Measurements from ENCODE around the gene NOP16.

NOP16 gene

GRCh38 chr5:176386491-176386890, 1.9 kb downstream of the NOP16 start:
- DNase-seq (ENCODE audit: low read depth), result no peak

DNA sequence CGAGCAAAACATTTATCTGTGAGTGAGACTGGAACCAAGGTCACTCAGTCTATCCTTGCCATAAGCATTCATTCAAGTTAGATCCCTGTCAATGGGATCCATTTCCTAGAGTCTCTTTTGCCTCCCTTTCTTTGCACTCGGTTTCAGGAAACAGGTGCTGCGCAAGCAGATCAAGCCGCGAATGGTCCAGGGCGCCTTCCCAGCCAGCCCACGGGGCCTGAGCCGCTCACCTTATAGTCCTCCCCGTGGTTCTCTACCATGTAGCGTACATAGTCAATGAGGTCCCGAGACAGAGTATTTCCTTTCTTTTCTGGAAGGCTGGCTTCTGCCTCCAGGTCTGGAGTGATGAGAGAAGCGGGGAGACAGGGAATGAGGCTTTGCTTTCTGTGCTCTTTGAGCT, 3.4 kb downstream of the NOP16 start:
- DNase-seq (ENCODE audit: low read depth), result no peak

DNA sequence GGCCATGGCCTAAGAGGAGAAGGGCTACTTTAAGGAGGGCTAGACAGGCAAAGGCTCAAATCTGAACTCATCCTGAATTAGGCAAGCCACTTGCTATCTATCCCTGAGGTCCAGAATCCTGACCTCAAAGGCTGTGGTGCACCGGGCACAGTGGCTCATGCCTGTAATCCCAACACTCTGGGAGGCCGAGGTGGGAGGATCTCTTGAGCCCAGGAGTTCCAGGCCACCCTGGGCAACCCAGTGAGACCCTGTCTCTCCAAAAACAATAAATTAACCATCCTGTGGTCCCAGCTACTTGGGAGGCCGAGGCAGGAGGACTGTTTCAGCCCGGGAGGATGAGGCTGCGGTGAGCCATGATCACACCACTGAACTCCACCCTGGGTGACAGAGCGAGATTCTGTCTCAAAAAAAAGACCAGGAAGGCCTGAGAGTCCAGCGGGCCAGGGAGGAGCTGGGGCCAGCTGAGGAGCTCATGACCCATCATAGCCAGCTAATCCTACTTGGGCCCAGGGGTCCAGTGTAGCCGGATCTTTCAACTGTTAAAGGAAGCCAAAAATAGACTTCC, 4.0 kb downstream of the NOP16 start:
- no peak for DNase-seq (ENCODE audit: low read depth)

DNA sequence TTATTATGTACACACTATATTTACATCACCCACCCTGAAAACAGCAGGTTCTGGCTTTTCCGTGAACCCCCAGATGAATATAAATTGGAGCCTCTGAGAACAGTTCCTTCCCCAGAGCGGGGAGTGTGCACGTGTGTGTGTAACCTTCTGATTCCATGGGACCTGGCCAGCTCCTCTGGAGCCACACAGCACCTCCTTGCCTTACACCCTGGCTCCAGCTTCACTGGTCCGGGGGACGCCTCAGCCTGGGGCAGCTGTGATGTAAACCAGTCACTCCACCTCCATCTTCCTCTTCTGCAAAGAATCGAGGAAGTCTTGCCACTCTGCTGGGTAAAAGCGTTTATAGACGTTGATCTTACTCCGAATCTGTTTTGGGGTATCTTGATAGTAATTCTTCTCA, 4.4 kb downstream of the NOP16 start:
- DNase-seq (ENCODE audit: low read depth), result no peak

GRCh38 chr5:176383248-176383905, 5.0 kb downstream of the NOP16 start:
- no peak for DNase-seq (ENCODE audit: low read depth)

DNA sequence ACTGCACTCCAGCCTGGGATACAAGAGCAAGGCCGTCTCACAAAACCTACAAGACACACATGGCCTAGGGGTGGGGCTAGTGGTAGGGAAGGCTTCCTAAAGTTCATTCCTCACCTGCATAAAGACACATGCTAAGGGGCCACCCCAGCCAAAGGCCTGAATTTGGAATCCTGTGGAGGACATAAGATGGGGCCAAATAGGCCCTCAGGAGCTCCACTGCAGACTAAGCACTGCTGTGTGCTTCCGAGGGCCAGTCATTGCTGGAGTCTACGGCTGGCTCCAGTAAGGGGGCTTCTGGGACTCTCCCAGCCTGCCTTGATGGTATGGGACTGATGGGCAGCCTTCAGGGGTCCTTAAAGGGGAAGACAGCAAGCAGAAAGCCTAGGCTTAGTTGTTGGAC, 5.7 kb downstream of the NOP16 start:
- no peak for DNase-seq (ENCODE audit: low read depth)

- no peak for DNase-seq (ENCODE audit: low read depth)
Measured at GRCh38 chr5:176381979-176382378, 6.4 kb downstream of the NOP16 start.

DNA sequence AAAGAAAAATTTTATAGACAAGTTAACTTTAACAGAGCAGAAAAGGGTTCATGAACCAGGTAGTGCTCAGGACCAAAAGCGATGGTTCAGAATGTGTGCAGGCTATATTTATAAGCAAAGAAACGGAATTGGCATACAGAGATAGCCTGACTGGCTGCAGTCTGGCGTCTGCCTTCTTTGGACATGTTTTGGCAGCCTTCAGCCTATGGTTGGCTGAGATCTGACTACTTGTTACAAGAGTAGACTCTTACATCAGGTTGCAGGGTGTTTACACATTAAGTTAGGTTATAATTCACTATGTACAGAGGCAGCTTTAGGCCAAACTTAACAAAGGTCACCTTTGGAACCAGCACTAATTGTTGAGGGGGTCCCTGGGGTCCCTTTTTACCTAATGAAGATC, 7.0 kb downstream of the NOP16 start:
- no peak for DNase-seq (ENCODE audit: low read depth)

DNA sequence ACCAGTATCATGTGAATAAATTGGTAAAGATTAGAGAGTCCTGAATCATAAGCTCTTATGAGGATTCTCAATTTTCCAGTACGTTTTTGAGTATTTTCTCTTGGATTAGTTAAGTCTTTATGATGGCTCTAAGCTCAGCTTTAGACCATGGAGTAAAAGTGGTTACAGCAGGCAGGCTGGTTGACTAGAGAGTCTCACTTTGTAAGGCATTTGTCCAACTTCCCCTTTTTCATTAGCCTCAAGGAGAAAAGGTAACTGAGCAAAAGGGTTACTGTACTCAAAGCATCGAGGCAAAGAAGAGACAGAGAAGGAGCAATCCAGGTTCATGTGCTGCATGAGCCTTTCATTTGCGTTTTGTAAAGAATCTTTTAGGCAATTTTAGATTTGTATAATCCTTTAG, 8.5 kb downstream of the NOP16 start:
- DNase-seq (ENCODE audit: low read depth), result no peak

DNA sequence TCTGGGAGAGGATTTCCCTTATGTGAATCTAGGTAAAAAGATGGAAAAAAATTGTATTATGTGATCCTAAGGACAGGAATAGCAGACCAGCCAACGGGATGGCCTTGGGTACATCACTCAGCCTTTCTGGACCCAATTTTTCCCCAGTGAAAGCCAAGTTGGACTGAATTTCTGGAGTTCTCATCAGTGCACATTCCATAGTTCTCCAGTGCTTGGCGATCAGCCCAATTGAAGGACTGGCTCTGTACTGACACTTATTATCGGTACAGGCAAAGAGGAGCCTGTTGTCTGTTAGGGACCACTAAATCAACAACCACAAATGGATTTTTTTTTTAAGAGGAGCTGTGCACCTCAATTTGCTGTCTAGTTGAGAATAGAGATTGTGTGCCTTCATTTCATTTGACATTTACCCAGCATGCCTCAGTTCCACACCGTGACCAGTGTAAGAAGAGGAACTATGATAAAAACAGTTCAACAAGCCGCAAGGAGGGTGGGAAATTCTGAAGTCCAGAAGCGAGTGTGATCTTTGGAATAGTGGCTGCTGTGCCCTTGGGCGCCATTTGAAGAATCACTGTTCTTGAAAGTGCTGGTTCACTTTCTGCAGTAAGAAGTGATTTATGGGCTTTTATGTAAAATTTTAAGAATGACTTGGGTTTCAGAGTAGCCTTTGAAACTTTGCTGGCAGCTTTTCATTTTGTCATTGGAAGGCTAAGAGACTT, 15.1 kb downstream of the NOP16 start:
- DNase-seq (ENCODE audit: low read depth), result no peak

DNA sequence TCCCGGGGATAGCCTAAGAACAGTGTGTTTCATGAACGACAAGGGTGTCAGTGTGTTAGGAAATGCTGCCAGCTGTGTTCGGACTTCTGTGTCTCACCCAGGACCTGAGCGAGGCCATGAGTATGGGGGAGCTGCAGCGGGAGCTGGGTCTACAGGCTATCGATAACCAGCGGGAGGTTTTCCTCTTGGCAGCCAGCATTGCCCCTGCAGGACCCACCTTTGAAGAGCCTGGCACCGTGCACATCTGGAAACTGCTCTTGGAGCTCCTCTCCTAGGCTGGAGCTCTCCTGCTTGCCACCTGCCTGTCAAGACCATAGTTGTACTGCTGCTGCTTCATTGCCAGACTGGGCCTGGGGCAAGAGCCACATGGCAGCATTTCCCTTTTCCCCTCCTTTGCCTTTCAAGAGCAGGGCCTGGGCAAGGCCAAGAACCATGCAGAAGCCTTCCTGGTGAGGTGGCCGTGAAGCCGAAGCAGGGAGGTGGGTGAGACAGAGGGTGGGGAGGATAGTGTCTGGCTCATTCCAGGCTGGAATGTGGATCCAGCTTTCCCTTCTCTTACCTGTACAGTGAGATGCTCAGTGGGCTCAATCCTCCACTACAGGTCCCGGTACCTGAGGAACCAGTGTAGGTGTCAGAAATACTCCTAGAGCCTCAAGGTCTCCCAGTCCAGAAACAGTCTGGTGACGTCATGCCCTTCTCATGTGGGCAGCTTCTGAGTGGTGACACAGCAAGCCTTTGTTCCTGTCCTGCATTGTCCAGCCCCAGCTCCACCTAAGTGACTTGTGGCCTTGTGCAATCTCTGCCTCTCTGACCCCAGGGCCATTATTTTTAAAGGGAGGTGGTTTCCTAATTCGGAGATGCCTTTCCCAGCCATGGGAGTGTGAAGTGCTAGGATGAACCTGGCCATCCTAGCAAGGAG, 16.5 kb downstream of the NOP16 start:
- DNase-seq (ENCODE audit: low read depth), result no peak

DNA sequence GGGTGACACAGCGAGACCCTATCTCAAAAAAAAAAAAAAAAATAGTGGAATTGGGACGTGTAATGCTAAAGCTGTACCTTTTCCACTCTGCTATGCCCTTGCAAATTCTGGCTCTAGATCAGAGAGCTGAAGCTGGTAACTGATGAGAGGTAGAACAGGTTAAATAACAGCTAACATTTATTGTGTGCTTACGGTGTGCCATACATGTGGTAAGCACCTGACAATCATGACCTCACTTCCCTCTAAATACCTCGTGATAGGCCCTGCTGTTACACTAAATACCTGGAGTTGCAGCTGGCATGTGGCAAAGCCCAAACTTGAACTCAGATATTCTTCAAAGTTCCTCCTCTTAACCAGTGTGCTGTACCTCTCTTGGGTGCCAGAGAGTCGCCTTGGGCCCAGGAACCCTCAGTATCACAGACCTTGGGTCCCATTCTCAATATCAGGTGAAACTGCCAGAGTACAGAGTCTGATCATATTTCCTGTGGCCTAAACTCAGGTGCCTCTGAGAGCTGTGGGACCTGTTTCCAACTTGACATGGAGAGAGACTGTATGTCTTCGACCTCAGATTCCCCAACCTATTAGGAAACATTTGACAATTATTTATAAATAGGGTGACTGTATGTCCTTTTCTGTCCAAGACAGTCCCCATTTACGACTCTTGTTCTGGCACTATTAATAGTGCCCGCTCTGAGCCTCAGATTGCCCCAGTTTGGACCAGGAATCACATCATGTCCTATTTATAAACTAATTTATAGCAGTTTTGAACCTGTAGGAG, 18.3 kb downstream of the NOP16 start:
- DNase-seq (ENCODE audit: low read depth), result no peak

DNA sequence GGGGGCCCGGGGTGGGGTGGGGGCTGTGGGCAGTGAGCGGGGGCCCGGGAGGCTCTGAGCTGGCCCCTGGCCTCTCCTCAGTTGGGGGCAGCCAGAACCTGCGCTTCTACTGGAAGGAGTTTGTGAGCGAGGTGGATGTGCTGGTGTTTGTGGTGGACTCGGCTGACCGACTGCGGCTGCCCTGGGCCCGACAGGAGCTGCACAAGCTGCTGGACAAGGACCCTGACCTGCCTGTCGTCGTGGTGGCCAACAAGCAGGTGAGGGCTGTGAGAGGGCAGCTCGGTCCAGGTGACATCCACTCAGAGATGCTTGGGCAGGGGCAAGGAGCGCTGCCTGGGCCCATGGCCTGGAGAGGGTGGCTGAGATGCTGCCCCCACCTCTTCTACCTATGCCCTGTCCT, 19.7 kb downstream of the NOP16 start:
- DNase-seq (ENCODE audit: low read depth), result no peak

DNA sequence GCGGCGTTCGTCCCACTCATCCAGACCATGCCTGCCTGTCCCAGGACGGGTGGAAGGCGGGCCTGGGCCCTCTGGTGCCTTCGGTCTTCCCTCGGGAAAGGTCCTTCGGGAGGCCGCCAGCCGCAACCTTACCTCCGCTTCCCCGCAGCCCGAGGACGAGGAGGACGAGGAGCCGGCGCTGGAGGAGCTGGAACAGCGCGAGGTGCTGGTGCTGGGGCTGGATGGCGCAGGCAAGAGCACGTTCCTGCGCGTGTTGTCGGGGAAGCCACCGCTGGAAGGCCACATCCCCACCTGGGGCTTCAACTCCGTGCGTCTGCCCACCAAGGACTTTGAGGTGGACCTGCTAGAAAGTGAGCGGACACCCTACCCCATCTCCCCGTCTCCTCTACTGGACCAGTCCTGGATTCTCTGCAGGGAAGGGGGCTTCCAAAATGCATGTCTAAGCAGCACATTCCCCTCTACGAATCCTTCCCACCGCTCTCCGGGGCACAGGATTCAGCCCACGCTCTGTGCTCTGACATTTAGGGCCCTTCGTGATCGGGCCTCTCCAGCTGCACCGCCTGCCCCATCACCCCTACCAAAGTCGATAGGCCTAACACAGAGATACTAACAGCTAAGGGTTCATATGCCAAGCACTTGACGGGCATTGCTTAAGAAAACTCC, 22.0 kb downstream of the NOP16 start:
- DNase-seq (ENCODE audit: low read depth), result no peak

DNA sequence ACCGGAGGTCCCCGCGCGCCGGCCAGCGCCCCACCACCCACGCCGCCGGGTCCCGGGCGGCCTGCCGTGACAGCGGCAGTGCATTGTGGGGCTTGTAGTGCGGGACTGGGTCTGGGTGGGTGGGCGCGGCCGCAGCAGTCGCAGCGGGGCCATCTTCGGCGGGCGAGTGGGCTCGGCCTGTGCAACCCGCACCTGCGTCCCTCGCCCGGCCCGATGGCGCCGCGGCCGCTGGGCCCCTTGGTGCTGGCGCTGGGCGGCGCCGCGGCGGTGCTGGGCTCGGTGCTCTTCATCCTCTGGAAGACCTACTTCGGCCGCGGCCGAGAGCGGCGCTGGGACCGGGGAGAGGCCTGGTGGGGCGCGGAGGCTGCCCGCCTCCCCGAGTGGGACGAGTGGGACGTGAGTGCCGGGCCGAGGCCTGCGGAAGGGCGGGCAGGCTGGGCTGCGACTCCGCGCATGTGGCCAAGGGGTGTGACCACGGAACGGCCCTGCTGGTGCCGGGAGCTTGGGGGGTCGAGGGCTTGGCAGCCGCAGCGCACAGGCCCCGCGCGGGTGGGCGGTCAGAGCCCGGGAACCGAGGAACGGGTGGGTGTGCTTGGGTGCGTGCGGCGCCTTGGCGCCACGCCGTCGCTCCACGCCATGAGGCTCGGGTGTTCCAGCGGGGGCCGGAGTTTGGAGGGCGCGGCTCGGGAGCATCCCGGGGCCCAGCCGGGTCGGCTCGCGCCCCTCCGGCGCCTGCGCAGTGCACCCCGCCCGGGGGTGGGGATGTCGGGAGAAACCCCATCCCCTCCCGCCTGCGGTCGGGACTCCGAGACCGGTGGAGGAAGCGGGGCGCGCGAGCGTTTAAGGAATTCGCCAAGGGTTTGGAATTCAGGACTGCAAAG, 22.8 kb downstream of the NOP16 start, which contains the start of gene ARL10:
Gene ARL10, plus strand, starts transcription at position 137 of the 881 bp plus-strand sequence. Its CDS starts 77 bp downstream, at position 214.
- peak; percentile 21 for DNase-seq (ENCODE audit: low read depth)

DNA sequence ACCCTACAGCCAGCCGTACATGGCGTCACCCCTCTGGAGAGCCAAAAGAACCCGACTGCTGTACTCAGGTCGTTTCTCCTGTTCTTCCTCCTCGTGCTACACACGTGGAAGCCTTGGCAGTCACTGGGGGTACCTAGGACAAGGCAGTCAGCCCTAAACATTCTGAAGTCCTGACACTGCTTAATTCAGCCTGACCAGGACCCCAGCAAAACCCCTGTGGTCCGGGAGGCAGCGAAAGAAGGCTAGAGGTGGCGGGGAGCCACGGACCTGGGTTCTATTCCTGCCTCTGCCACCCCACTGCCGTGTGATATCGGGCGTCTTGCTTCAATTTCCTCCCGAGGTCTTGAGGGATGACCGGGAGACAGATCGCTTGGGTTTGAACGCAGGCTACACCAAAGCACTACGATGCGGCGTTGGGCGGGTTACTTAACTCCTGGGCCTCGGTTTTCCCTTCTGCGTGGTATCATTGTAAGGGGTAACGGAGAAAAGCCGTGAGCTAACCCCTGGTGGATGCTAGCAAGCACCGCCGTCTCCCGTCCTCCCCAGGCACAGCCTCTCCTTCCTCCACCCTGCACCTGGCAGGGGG, 23.5 kb downstream of the NOP16 start:
- DNase-seq (ENCODE audit: low read depth), result no peak

GRCh38 chr5:176362233-176362490, 26.2 kb downstream of the NOP16 start:
- DNase-seq (ENCODE audit: low read depth), result no peak

GRCh38 chr5:176361437-176362232, 26.8 kb downstream of the NOP16 start, which contains the start of gene KIAA1191:
KIAA1191 (minus strand) TSS chr5:176361764; CDS start chr5:176359508, 2,256 bp downstream.
- peak; percentile 81 for DNase-seq (ENCODE audit: low read depth)

DNA sequence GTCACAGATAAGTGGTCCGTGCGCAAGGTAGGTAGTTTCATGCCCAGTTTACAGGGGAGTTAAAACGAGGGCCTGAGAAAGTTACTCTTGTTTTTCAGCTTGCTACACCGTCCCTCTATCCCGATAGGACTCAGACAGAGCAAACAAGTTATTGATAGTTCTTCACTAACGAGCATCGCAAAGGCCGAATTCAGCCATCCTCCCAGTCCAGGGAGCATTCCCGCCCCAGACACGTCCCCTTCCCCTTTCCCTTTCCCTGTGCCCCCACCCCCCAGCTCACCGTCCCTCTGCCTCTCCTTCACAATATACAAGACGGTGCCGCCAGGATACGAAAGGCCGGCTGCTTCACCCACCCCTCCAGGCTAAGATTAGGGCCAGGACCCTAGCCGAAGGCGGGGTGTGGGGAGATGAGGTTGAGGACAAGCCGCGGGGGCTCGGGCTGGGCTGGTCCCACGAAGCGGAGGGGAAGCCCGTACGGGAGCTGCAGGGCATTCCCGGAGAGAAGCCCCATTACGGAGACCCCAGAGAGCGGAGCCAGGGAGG, 27.4 kb downstream of the NOP16 start:
- no peak for DNase-seq (ENCODE audit: low read depth)
